ENCODE data around the gene HINFP. TPM values are rescaled to one million over a fixed set of nuclear protein-coding genes. Genes with fewer than 3 reads are reported as not detected.
A peak's percentile ranks its signal among the peaks of the same experiment; 100 is the strongest.

HINFP gene
- total and polyA plus RNA-seq, 2 of the 4 experiments (the other 2 are of a cell fraction): 9.1 to 15.3 TPM

DNA sequence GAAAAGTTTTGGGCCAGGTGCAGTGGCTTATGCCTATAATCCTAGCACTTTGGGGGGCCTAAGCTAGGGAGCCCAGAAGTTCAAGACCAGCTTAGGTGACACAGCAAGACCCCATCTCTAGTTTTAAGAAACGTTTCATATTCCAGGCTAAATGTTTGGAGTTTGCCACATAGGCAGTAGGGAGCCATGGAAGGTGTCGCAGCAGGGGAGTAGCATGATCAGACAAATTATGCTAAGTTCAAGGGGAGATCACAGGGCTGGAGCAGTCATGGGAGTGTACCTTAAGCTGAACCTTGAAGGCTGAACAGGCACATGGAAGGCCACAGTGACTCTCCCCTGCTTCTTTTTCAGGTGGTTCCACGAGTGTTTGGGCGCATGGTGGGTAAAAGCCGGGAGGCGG lies 58.0 kb downstream of the HINFP start:
- no peak overlapping the region for H2AK9ac ChIP-seq (replicated peaks; ENCODE audit: low read depth, low read length, poor library complexity)
- ChIA-PET CTCF (no interaction called here), POLR2A (ENCODE audit: unreplicated experiment) (no interaction called here)
- in situ Hi-C loops (cut with MboI; ENCODE audit: low sequenced_read_pairs) (no loop called here), intact Hi-C loops (cut with micrococcal nuclease) (no loop called here), dilution Hi-C loops (cut with HindIII; ENCODE audit: low sequenced_read_pairs, unreplicated experiment) (no loop called here)
- H3K4me1 ChIP-seq (ENCODE audit: control insufficient read depth, insufficient read depth, low read length): peaks cover 5% of the 10 kb centered on the region
- H3K23ac ChIP-seq (ENCODE audit: low read depth, low read length): no peak overlapping the region
- H3K14ac ChIP-seq (replicated peaks; ENCODE audit: low read depth, low read length): no peak overlapping the region
- no peak for ATAC-seq (ENCODE audit: low read depth)
- 90% methylated on average over 2 of the region's 6 CpGs; no CpG with 5 or more reads in 1 of the 2 experiments for WGBS, 2 experiments (ENCODE audit: extremely low coverage in 2 of 2, insufficient read length in 1 of 2)
- H2BK15ac ChIP-seq (ENCODE audit: low read depth, low read length): no peak overlapping the region
- no TSS peak for BruUV-seq (replicated peaks)
- H3K18ac ChIP-seq (ENCODE audit: low read depth, low read length): no peak overlapping the region
- no peak overlapping the region for H3K4me3 ChIP-seq (ENCODE audit: insufficient read depth, low read depth, low read length)
- no peak overlapping the region for H2BK20ac ChIP-seq (ENCODE audit: low read depth, low read length)
- H2BK120ac ChIP-seq (ENCODE audit: low read depth, low read length): no peak overlapping the region
- H3K79me1 ChIP-seq (ENCODE audit: low read depth in 1 of 2, low read length in 2 of 2): no peaks in the 10 kb centered on the region
- no peak overlapping the region for H3K9ac ChIP-seq (ENCODE audit: low read depth, low read length)
- H2BK5ac ChIP-seq (ENCODE audit: low read depth, low read length, poor library complexity, severe bottlenecking): no peak overlapping the region
- no peak overlapping the region for H2AK5ac ChIP-seq (ENCODE audit: low read depth, low read length)
- no peak overlapping the region for H2AFZ ChIP-seq (replicated peaks; ENCODE audit: low read length, poor library complexity)
- H3K27me3 ChIP-seq (ENCODE audit: control insufficient read depth, insufficient read depth, low read length): no peaks in the 10 kb centered on the region
- H3K9me3 ChIP-seq (ENCODE audit: control insufficient read depth, insufficient read depth, low read length): no peaks in the 10 kb centered on the region
- no peak overlapping the region for H4K91ac ChIP-seq (ENCODE audit: insufficient read depth, low read depth, low read length)
- H3K56ac ChIP-seq (ENCODE audit: extremely low read depth, insufficient read depth, low read length): no peak overlapping the region
- H3K27ac ChIP-seq (ENCODE audit: insufficient read depth, low read length): no peak overlapping the region
- TF ChIP-seq, protein P1, sequence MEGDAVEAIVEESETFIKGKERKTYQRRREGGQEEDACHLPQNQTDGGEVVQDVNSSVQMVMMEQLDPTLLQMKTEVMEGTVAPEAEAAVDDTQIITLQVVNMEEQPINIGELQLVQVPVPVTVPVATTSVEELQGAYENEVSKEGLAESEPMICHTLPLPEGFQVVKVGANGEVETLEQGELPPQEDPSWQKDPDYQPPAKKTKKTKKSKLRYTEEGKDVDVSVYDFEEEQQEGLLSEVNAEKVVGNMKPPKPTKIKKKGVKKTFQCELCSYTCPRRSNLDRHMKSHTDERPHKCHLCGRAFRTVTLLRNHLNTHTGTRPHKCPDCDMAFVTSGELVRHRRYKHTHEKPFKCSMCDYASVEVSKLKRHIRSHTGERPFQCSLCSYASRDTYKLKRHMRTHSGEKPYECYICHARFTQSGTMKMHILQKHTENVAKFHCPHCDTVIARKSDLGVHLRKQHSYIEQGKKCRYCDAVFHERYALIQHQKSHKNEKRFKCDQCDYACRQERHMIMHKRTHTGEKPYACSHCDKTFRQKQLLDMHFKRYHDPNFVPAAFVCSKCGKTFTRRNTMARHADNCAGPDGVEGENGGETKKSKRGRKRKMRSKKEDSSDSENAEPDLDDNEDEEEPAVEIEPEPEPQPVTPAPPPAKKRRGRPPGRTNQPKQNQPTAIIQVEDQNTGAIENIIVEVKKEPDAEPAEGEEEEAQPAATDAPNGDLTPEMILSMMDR (conservative IDR thresholded peaks at IDR 0.05; ENCODE audit: low read depth, low read length): no peak
- TF ChIP-seq BHLHE40 (IDR thresholded peaks at IDR 0.05; ENCODE audit: low read depth, low read length) (no peak), POLR2A (IDR thresholded peaks at IDR 0.05; ENCODE audit: low read depth, low read length) (no peak), MXI1 (IDR thresholded peaks at IDR 0.05; ENCODE audit: borderline replicate concordance, low read depth, low read length) (no peak), RCOR1 (IDR thresholded peaks at IDR 0.05; ENCODE audit: insufficient replicate concordance, low read length) (no peak), CHD1 (IDR thresholded peaks at IDR 0.05; ENCODE audit: low read depth, low read length) (no peak)
- 0 out of 4 replicates have a peak overlapping the region, but pooled peaks of 1 of the 2 experiments have one; percentile 79 for H4K8ac ChIP-seq (ENCODE audit: low read depth in 2 of 2, low read length in 2 of 2)
- DNase-seq: no peak
- no peak overlapping the region for H3K4ac ChIP-seq (ENCODE audit: low read depth, low read length)
- H3K36me3 ChIP-seq (ENCODE audit: control insufficient read depth, insufficient read depth, low read length): peaks cover 13% of the 10 kb centered on the region; the same call in 1 of the 2 replicates
- no peaks in the 10 kb centered on the region for H4K20me1 ChIP-seq (ENCODE audit: insufficient read depth, low read length)
- peaks cover 15% of the 10 kb centered on the region for H3K9me1 ChIP-seq (ENCODE audit: insufficient read depth, low read length)
- H4K5ac ChIP-seq (ENCODE audit: low read depth, low read length): no peak overlapping the region
- H3K4me2 ChIP-seq (ENCODE audit: low read depth, low read length): no peak overlapping the region

All from IMR-90 (cell line).